GM18868 (cell line): ENCODE data around the gene LMOD1.
"Not testable (repeated sequence)": the region's sequence is repeated elsewhere in the genome, so short reads cannot be mapped to it uniquely, and the experiment has no call there.

Experiments used
- ATAC-seq: cut with Tn5 transposase; IDR thresholded peaks from one replicate; pipeline ENCODE4 v1.9.1; 2021; ENCODE audit warnings: mild to moderate bottlenecking, moderate library complexity; ENCODE audit not compliant: unreplicated experiment

Gene LMOD1

GRCh38 chr1:201946224-201946908 is at the start of gene LMOD1:
Gene LMOD1, minus strand, starts transcription at chr1:201946548. Its CDS starts 208 bp downstream, at chr1:201946340.
- no peak for ATAC-seq

DNA sequence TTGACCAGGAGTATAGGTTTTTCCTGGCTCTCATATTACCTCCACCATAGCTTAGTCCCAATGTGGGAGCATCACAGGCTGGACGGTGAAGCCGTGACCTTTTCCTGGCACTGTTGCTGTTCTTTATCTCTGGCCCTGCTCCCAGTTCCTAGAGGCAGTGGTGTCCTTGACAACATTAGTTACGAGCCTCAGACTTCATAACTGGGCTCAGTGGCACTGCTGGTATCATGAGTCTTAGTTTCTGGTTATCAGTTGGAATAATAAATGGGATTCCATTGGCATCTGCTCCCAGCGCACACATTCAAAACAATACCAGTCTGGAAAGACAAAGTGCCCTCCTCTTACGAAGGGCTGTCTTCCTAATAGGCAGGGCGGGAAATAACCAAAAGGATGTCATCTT is 44.1 kb upstream of the LMOD1 start:
- ATAC-seq, result no peak

DNA sequence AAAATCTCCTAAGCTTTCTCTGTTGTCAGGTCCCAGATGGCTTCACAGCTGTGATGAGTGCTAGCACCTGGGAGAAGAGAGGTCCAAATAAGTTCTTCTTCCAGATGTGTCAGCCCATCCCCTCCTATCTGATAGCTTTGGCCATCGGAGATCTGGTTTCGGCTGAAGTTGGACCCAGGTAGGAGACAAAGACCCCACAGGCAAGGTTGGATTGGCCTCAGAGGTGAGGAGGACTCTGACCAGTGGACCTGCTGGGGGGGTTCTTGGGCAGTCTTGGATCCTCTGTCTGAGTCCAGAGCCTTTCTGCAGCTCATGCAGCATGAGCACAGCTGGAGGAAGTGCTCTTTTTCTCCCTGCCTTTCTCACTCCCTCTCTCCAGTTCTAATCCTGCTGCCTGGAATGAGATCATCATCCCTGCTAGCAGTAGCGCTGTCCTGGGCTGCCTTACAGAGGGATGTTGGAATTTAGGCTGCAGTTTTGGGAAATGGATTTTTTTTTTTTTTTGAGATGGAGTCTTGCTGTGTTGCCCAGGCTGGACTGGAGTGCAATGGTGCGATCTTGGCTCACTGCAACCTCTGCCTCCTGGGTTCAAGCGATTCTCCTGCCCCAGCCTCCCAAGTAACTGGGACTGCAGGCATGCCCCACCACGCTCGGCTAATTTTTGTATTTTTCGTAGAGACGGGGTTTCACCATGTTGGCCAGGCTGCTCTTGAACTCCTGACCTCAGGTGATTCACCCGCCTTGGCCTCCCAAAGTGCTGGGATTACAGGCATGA is 43.2 kb upstream of the LMOD1 start:
- ATAC-seq, result no peak

DNA sequence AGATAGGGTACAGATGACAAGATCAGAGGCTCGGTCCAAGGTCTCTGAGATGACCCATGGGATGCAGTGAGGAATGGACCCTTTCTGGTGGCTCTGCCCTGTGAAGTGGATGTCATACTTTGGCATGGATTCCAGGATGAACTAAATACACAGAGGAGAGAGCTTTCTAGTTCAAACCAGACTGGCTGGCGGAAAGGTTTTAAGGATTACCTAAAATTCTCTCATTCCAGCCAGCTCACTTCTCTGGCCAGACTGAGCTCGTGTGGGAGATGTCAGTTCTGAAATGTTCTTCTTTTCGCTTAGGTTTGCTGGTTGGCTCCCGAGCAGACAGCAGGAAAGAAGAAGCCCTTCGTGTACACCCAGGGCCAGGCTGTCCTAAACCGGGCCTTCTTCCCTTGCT is 42.3 kb upstream of the LMOD1 start:
- no peak for ATAC-seq

GRCh38 chr1:201985355-201985754 is 39.0 kb upstream of the LMOD1 start:
- ATAC-seq, result no peak

- no peak for ATAC-seq
Measured at GRCh38 chr1:201984446-201984845, 38.1 kb upstream of the LMOD1 start.

DNA sequence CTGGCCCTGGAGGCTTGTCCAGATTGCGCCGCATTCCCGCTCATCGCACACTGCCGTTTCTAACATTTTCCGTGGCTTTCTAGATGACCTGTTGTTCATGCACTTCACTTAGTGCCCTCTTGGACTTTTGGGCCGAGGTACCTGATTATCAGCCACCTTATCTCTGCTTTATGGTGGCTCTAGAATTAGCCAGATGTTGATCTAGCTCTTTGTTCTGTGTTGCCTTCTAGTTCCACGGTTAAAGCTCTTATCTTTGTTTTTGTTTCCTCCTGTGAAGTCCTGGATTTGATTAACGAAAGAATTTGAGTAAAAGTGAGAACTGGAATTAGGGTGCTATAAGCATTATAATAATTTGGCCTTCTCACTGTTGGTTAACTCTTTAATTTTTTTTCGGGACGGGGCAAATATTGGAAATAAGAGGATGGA is 37.0 kb upstream of the LMOD1 start:
- peak; percentile 5 for ATAC-seq

GRCh38 chr1:201982623-201983379 is 36.5 kb upstream of the LMOD1 start, which contains the start of gene RNPEP:
Gene RNPEP, plus strand, starts transcription at chr1:201982648. Its CDS starts 19 bp downstream, at chr1:201982667.
- ATAC-seq, result peak; percentile 80

DNA sequence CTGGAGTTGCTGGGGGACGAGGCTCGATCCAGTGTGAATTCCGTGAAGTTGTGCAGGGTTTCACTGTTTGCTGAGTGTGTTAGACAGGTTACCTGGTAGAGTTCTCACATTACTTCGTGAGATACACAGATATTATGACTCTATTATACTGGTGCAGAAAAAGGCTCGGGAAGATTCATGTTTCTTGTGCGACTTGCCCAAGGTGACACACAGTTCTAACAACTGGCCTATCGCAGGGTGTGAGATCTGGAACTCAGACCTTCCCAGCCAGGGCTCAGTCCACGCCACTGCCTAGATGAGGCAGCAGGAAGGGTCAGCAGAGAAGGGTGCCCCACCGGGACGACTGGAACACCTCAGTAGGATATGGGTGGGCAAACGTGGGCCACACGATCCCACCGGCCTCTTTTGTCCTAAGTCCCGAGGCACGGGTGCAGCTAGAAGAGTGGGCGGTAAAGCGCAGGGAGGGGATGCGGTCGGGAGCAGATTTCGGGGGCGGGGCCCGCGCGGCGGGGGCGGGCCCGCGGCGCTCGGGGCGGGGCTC is 35.8 kb upstream of the LMOD1 start:
- ATAC-seq, result peak; percentile 21

- no peak for ATAC-seq
Measured at GRCh38 chr1:201970334-201971159, 24.2 kb upstream of the LMOD1 start.

DNA sequence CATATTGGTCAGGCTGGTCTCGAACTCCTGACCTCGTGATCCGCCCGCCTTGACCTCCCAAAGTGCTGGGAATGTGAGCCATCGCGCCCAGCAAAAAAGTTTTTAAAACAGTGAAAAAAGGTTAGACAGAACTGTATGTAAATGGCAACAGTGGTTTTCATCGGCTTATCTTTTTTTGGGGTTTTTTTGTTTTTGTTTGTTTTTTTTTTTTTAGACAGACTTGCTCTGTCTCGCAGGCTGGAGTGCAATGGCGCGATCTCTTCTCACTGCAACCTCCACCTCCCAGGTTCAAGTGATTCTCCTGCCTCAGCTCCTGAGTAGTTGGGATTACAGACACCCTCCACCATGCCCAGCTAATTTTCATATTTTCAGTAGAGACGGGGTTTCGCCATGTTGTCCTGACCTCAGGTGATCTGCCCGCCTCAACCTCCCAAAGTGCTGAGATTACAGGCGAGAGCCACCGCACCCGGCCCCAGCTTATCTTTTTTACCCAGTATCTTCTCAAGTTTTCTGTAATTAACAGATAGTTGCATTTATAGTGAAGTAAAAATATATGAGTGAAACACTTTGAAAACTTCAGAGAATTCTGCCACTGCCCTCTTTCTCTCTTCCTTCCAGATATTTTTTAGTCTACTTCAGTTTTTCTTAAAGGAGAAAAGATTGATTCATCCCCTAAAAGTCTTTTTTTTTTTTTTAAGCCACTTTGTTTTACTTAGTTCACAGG is 22.0 kb upstream of the LMOD1 start:
- ATAC-seq, result no peak

GRCh38 chr1:201966171-201966570 is 19.8 kb upstream of the LMOD1 start:
- ATAC-seq, result no peak

DNA sequence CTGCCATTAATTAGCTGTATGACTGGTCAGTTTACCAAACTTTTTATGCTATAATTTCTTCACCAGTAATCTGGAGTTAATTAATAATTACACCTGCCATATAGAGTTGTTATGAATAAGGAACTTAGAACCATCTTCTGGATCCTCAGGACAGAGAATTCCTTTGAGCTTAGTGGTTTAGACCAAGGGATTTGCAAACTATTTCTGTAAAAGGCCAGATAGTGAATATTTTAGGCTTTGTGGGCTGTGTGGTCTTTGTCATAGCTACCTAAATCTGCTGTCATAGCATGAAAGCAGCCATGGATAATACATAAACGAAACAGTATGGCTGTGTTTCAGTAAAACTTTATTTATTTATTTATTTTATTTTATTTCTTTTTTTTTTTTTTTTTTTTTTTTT is 17.9 kb upstream of the LMOD1 start:
- no peak for ATAC-seq

GRCh38 chr1:201962382-201962781 is 16.0 kb upstream of the LMOD1 start:
- not testable (repeated sequence) for ATAC-seq

GRCh38 chr1:201958348-201958747 is 12.0 kb upstream of the LMOD1 start:
- no peak for ATAC-seq

- peak; percentile 40 for ATAC-seq
Measured at GRCh38 chr1:201955729-201956143, 9.4 kb upstream of the LMOD1 start.

DNA sequence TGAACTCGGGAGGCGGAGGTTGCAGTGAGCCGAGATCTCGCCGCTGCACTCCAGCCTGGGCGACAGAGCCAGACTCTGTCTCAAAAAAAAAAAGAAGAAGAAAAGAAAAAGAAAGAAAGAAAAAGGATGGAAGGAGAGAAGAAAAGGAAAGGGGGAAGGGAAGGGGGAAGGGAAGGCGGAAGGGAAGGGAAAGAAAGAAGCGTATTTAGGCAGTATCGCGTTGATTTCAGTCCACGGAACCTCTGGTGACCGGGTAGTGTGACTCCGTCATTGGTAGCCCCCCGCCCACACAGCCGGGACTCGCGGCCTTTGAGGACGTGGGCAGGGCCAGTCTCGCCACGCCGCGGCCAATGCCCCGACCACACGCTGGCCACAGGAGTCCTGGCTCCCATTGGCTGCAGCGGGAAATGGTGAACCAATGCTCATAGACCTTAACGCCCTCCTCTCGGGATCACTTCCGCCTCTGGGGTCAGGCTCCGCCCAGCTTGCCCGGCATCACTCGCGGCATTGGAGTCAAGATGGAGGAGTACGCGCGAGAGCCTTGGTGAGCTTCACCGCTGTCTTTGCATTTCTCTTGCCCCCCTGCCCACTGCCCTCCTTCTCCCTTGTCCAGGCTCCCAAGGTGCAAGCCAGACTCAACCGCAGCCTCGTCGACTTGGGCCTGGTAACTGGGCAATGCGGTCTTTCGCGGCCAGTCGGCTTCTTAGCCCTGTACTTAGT is 8.8 kb upstream of the LMOD1 start, which contains the start of gene TIMM17A:
Gene TIMM17A, plus strand, starts transcription at position 495 of the 720 bp plus-strand sequence. Its CDS starts 24 bp downstream, at position 519.
- ATAC-seq, result peak; percentile 99

GRCh38 chr1:201954263-201955008 is 8.1 kb upstream of the LMOD1 start:
- ATAC-seq, result no peak
